Stimulated activated CD8-positive, alpha-beta memory T cell treated with anti-CD3 and anti-CD28 coated beads, Interleukin-7, amount 100 ng/mL, for 1 hour (primary cell): ENCODE measurements around the gene TM9SF3.

ENCODE experiments used
- DNase-seq, 2 donors: peaks; one replicate each; pipeline ENCODE4 v3.0.0-alpha.2; 2020; ENCODE audit warnings: low read depth in 2 of 2

Gene TM9SF3

DNA sequence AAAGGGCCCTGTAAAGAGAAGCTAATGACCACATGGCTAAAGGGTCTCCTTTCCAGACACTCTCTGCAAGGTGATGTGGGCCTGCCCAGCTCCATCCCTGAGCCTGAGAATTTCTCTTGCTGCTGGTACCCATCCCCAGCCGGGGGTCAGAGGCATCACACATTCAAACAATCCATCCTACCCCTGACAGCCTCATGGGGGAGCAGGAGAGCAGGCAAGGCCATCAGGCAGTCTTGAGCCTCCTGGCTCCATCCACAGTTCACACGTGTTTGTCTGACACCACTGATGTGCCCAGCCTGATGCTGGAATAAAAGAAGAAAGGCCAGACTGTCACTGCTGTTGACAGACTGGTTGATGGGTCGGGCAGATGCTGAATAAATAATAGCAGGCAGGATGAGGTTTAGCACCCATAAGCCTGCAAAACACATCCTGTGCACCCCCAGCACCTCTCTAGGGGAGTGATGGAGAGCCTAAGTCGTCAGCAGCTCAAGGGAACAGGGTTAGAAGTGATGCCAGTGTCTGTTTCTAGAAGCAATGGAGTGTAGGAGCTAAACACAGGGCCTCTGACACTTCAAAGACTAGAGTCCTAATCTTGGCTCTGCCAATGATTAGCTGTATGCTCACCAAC is 116.6 kb downstream of the TM9SF3 start:
- no peak for DNase-seq

- no peak for DNase-seq
Measured at GRCh38 chr10:96468845-96469244, 118.0 kb downstream of the TM9SF3 start.
